Suprapubic skin (tissue), 4 donors: ENCODE results near the gene ZNF860.

Experiments used
- EP300 ChIP-seq: sonication (generic); formaldehyde crosslinking; IDR thresholded peaks from one replicate; pipeline ENCODE4 v1.6.1; 2017; ENCODE audit warnings: antibody characterized with exemption
- POLR2A ChIP-seq, 2 donors: fragments of 450-650 bp; IDR thresholded peaks; one replicate each; pipeline ENCODE4 v1.6.1; 2017; ENCODE audit warnings: antibody characterized with exemption in 2 of 2, mild to moderate bottlenecking in 2 of 2, moderate library complexity in 2 of 2
- POLR2AphosphoS5 ChIP-seq, 3 donors: sonication (generic); formaldehyde crosslinking; IDR thresholded peaks; one replicate each; pipeline ENCODE4 v1.6.1; 2017; ENCODE audit warnings: antibody characterized with exemption in 3 of 3
- TF ChIP-seq, protein P1 (sequence below), 2 donors: fragments of 200-600 bp in 1 of 2; fragments of 450-650 bp in 1 of 2; sonication (generic) in 1 of 2; IDR thresholded peaks; one replicate each; pipeline ENCODE4 v1.5.1; 2016 to 2019; ENCODE audit warnings: antibody characterized with exemption in 2 of 2, mild to moderate bottlenecking in 1 of 2, moderate library complexity in 1 of 2

DNA sequence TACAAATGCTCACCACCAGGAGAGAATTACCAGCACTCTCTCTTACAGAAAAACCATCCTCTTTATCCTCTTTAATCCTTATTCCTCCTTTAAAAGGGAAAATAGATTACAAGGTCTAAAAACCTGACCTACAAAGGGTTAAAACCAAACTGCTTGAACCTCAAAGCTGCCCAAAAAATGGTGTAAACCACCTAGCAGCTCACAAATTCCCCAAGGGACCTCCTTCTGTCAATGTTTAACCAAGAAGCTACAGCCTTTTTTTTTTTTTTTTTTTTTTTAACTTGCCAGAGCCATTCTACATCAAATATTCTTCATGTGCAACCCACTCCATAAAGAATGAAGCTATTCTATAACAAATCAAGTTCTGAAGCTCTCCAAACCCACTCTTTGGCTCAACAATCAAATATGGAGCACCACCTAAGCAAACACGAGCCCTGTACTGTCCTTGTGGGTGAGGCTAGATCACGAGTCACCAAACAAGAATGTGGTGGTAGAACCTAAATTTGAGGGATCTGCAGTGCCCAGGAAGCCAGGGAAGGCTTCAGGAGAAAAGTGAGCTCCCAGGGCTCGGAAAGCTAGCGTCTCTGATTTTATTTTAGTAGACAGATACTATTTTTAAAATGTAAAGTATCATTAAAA is 20.6 kb upstream of the ZNF860 start:
- TF ChIP-seq, protein P1, sequence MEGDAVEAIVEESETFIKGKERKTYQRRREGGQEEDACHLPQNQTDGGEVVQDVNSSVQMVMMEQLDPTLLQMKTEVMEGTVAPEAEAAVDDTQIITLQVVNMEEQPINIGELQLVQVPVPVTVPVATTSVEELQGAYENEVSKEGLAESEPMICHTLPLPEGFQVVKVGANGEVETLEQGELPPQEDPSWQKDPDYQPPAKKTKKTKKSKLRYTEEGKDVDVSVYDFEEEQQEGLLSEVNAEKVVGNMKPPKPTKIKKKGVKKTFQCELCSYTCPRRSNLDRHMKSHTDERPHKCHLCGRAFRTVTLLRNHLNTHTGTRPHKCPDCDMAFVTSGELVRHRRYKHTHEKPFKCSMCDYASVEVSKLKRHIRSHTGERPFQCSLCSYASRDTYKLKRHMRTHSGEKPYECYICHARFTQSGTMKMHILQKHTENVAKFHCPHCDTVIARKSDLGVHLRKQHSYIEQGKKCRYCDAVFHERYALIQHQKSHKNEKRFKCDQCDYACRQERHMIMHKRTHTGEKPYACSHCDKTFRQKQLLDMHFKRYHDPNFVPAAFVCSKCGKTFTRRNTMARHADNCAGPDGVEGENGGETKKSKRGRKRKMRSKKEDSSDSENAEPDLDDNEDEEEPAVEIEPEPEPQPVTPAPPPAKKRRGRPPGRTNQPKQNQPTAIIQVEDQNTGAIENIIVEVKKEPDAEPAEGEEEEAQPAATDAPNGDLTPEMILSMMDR (IDR thresholded peaks at IDR 0.05) = no peak
- TF ChIP-seq POLR2AphosphoS5 (IDR thresholded peaks at IDR 0.05) (no peak), POLR2A (IDR thresholded peaks at IDR 0.05) (no peak), EP300 (no peak)
